ENCODE data around the gene DST.

DNA sequence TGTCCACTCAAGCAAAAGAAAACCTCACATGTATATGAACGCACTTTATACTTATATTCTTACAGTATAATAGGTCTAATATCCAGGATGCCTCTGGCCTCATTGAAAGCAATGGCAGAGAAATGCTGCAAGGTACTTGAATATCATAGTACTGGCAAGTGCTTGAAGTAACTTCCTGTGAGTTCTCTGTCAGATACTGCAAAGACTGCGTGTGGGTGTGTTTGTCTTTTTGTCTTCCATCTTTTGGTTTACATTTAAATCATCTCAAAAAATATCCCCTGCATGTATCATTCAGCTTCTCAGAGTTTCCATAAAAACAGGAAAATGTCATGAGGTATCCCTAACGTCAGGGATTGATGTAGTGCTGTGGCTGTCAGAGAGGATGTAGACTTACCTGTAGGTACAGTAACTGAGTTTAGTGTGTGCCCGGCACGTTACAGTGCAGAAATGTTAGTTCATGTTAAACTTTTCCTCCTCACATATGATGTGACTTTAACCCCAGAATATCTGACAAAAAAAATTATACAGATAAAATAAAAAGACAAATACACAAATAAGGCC is 184.3 kb downstream of the DST start:
- TF ChIP-seq, protein P1, sequence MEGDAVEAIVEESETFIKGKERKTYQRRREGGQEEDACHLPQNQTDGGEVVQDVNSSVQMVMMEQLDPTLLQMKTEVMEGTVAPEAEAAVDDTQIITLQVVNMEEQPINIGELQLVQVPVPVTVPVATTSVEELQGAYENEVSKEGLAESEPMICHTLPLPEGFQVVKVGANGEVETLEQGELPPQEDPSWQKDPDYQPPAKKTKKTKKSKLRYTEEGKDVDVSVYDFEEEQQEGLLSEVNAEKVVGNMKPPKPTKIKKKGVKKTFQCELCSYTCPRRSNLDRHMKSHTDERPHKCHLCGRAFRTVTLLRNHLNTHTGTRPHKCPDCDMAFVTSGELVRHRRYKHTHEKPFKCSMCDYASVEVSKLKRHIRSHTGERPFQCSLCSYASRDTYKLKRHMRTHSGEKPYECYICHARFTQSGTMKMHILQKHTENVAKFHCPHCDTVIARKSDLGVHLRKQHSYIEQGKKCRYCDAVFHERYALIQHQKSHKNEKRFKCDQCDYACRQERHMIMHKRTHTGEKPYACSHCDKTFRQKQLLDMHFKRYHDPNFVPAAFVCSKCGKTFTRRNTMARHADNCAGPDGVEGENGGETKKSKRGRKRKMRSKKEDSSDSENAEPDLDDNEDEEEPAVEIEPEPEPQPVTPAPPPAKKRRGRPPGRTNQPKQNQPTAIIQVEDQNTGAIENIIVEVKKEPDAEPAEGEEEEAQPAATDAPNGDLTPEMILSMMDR (IDR thresholded peaks at IDR 0.05): no peak
- TF ChIP-seq, protein P2, sequence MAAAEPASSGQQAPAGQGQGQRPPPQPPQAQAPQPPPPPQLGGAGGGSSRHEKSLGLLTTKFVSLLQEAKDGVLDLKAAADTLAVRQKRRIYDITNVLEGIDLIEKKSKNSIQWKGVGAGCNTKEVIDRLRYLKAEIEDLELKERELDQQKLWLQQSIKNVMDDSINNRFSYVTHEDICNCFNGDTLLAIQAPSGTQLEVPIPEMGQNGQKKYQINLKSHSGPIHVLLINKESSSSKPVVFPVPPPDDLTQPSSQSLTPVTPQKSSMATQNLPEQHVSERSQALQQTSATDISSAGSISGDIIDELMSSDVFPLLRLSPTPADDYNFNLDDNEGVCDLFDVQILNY (CRISPR knock-in tag; IDR thresholded peaks at IDR 0.05): no peak
- TF ChIP-seq ZNF317 (CRISPR knock-in tag; IDR thresholded peaks at IDR 0.05; ENCODE audit: borderline replicate concordance, low read depth) (no peak), MYBL2 (CRISPR knock-in tag; IDR thresholded peaks at IDR 0.05) (no peak), ATF1 (CRISPR knock-in tag; IDR thresholded peaks at IDR 0.05) (no peak), SMAD4 (CRISPR knock-in tag; IDR thresholded peaks at IDR 0.05) (no peak), RELA (CRISPR knock-in tag; IDR thresholded peaks at IDR 0.05; ENCODE audit: borderline replicate concordance) (no peak), GABPB1 (CRISPR knock-in tag; IDR thresholded peaks at IDR 0.05) (no peak), ZNF232 (CRISPR knock-in tag; IDR thresholded peaks at IDR 0.05) (no peak), ETV6 (CRISPR knock-in tag; IDR thresholded peaks at IDR 0.05) (no peak), NFYB (CRISPR knock-in tag; conservative IDR thresholded peaks at IDR 0.05; ENCODE audit: low read depth) (no peak)
- TF ChIP-seq, protein P3, sequence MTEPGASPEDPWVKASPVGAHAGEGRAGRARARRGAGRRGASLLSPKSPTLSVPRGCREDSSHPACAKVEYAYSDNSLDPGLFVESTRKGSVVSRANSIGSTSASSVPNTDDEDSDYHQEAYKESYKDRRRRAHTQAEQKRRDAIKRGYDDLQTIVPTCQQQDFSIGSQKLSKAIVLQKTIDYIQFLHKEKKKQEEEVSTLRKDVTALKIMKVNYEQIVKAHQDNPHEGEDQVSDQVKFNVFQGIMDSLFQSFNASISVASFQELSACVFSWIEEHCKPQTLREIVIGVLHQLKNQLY (CRISPR knock-in tag; IDR thresholded peaks at IDR 0.05): no peak
- TF ChIP-seq, protein P4, sequence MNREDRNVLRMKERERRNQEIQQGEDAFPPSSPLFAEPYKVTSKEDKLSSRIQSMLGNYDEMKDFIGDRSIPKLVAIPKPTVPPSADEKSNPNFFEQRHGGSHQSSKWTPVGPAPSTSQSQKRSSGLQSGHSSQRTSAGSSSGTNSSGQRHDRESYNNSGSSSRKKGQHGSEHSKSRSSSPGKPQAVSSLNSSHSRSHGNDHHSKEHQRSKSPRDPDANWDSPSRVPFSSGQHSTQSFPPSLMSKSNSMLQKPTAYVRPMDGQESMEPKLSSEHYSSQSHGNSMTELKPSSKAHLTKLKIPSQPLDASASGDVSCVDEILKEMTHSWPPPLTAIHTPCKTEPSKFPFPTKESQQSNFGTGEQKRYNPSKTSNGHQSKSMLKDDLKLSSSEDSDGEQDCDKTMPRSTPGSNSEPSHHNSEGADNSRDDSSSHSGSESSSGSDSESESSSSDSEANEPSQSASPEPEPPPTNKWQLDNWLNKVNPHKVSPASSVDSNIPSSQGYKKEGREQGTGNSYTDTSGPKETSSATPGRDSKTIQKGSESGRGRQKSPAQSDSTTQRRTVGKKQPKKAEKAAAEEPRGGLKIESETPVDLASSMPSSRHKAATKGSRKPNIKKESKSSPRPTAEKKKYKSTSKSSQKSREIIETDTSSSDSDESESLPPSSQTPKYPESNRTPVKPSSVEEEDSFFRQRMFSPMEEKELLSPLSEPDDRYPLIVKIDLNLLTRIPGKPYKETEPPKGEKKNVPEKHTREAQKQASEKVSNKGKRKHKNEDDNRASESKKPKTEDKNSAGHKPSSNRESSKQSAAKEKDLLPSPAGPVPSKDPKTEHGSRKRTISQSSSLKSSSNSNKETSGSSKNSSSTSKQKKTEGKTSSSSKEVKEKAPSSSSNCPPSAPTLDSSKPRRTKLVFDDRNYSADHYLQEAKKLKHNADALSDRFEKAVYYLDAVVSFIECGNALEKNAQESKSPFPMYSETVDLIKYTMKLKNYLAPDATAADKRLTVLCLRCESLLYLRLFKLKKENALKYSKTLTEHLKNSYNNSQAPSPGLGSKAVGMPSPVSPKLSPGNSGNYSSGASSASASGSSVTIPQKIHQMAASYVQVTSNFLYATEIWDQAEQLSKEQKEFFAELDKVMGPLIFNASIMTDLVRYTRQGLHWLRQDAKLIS (CRISPR knock-in tag; IDR thresholded peaks at IDR 0.05; ENCODE audit: borderline replicate concordance): no peak
- TF ChIP-seq, protein P5, sequence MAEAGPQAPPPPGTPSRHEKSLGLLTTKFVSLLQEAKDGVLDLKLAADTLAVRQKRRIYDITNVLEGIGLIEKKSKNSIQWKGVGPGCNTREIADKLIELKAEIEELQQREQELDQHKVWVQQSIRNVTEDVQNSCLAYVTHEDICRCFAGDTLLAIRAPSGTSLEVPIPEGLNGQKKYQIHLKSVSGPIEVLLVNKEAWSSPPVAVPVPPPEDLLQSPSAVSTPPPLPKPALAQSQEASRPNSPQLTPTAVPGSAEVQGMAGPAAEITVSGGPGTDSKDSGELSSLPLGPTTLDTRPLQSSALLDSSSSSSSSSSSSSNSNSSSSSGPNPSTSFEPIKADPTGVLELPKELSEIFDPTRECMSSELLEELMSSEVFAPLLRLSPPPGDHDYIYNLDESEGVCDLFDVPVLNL (CRISPR knock-in tag; IDR thresholded peaks at IDR 0.05; ENCODE audit: borderline replicate concordance, low read depth): no peak

Data from WTC11 (cell line).